Measurements from ENCODE around the gene SLC14A1. TPM values are rescaled to one million over a fixed set of nuclear protein-coding genes. Genes with fewer than 3 reads are reported as not detected.

Gene SLC14A1
- polyA plus RNA-seq, 1 donor from 2014 or later: not detected

GRCh38 chr18:45745817-45746461 is 22.0 kb downstream of the SLC14A1 start:
- no peaks in the 10 kb centered on the region for H3K27me3 ChIP-seq (ENCODE audit: insufficient read depth, low read depth, low read length)
- no peaks in the 10 kb centered on the region for H4K20me1 ChIP-seq (ENCODE audit: insufficient read depth)
- no peaks in the 10 kb centered on the region for H3K9me2 ChIP-seq (ENCODE audit: insufficient read depth, low read length)
- H3K9me3 ChIP-seq (ENCODE audit: low read length): no peaks in the 10 kb centered on the region
- H3K4me3 ChIP-seq (ENCODE audit: low read length): no peak overlapping the region
- TF ChIP-seq, protein P1, sequence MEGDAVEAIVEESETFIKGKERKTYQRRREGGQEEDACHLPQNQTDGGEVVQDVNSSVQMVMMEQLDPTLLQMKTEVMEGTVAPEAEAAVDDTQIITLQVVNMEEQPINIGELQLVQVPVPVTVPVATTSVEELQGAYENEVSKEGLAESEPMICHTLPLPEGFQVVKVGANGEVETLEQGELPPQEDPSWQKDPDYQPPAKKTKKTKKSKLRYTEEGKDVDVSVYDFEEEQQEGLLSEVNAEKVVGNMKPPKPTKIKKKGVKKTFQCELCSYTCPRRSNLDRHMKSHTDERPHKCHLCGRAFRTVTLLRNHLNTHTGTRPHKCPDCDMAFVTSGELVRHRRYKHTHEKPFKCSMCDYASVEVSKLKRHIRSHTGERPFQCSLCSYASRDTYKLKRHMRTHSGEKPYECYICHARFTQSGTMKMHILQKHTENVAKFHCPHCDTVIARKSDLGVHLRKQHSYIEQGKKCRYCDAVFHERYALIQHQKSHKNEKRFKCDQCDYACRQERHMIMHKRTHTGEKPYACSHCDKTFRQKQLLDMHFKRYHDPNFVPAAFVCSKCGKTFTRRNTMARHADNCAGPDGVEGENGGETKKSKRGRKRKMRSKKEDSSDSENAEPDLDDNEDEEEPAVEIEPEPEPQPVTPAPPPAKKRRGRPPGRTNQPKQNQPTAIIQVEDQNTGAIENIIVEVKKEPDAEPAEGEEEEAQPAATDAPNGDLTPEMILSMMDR (IDR thresholded peaks at IDR 0.05; ENCODE audit: poor library complexity, severe bottlenecking): no peak
- TF ChIP-seq EP300 (conservative IDR thresholded peaks at IDR 0.05; ENCODE audit: poor library complexity, severe bottlenecking) (no peak), TAF1 (IDR thresholded peaks at IDR 0.05; ENCODE audit: low read depth) (no peak), RAD21 (conservative IDR thresholded peaks at IDR 0.05) (no peak), POLR2AphosphoS5 (IDR thresholded peaks at IDR 0.05) (no peak), SMC3 (conservative IDR thresholded peaks at IDR 0.05; ENCODE audit: poor library complexity) (no peak), EZH2 (IDR thresholded peaks at IDR 0.05; ENCODE audit: borderline replicate concordance, insufficient read depth, low read length, poor library complexity, severe bottlenecking) (no peak), MXI1 (conservative IDR thresholded peaks at IDR 0.05; ENCODE audit: poor library complexity, severe bottlenecking) (no peak)
- TF ChIP-seq, protein P2, sequence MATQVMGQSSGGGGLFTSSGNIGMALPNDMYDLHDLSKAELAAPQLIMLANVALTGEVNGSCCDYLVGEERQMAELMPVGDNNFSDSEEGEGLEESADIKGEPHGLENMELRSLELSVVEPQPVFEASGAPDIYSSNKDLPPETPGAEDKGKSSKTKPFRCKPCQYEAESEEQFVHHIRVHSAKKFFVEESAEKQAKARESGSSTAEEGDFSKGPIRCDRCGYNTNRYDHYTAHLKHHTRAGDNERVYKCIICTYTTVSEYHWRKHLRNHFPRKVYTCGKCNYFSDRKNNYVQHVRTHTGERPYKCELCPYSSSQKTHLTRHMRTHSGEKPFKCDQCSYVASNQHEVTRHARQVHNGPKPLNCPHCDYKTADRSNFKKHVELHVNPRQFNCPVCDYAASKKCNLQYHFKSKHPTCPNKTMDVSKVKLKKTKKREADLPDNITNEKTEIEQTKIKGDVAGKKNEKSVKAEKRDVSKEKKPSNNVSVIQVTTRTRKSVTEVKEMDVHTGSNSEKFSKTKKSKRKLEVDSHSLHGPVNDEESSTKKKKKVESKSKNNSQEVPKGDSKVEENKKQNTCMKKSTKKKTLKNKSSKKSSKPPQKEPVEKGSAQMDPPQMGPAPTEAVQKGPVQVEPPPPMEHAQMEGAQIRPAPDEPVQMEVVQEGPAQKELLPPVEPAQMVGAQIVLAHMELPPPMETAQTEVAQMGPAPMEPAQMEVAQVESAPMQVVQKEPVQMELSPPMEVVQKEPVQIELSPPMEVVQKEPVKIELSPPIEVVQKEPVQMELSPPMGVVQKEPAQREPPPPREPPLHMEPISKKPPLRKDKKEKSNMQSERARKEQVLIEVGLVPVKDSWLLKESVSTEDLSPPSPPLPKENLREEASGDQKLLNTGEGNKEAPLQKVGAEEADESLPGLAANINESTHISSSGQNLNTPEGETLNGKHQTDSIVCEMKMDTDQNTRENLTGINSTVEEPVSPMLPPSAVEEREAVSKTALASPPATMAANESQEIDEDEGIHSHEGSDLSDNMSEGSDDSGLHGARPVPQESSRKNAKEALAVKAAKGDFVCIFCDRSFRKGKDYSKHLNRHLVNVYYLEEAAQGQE (IDR thresholded peaks at IDR 0.05; ENCODE audit: borderline replicate concordance): no peak
- H3F3A ChIP-seq (ENCODE audit: insufficient read depth, low read length, poor library complexity, severe bottlenecking): no peaks in the 10 kb centered on the region
- no peak overlapping the region for H3K9ac ChIP-seq (ENCODE audit: low read length)
- H2AFZ ChIP-seq (ENCODE audit: low read depth, low read length): no peak overlapping the region
- no peaks in the 10 kb centered on the region for H3K36me3 ChIP-seq (ENCODE audit: insufficient read depth, low read length)
- no peaks in the 10 kb centered on the region for H3K79me2 ChIP-seq (replicated peaks; ENCODE audit: insufficient read depth, low read length)
- no peak overlapping the region for H3K27ac ChIP-seq (ENCODE audit: low read length)
- H3K4me2 ChIP-seq (ENCODE audit: low read length): no peak overlapping the region

GRCh38 chr18:45748501-45748900 is 24.5 kb downstream of the SLC14A1 start:
- no peak overlapping the region for H2AFZ ChIP-seq (ENCODE audit: low read depth, low read length)
- H3F3A ChIP-seq (ENCODE audit: insufficient read depth, low read length, poor library complexity, severe bottlenecking): no peaks in the 10 kb centered on the region
- no peaks in the 10 kb centered on the region for H3K9me3 ChIP-seq (ENCODE audit: low read length)
- H3K79me2 ChIP-seq (replicated peaks; ENCODE audit: insufficient read depth, low read length): no peaks in the 10 kb centered on the region
- no peak overlapping the region for H3K9ac ChIP-seq (ENCODE audit: low read length)
- TF ChIP-seq TAF1 (IDR thresholded peaks at IDR 0.05; ENCODE audit: low read depth): no peak
- TF ChIP-seq, protein P1 (IDR thresholded peaks at IDR 0.05; ENCODE audit: poor library complexity, severe bottlenecking): no peak
- TF ChIP-seq, protein P2 (IDR thresholded peaks at IDR 0.05; ENCODE audit: borderline replicate concordance): no peak
- no peak for TF ChIP-seq POLR2AphosphoS5 (IDR thresholded peaks at IDR 0.05)
- TF ChIP-seq EZH2 (IDR thresholded peaks at IDR 0.05; ENCODE audit: borderline replicate concordance, insufficient read depth, low read length, poor library complexity, severe bottlenecking): no peak
- no peak for TF ChIP-seq MXI1 (conservative IDR thresholded peaks at IDR 0.05; ENCODE audit: poor library complexity, severe bottlenecking)
- TF ChIP-seq SMC3 (conservative IDR thresholded peaks at IDR 0.05; ENCODE audit: poor library complexity): no peak
- no peak for TF ChIP-seq RAD21 (conservative IDR thresholded peaks at IDR 0.05)
- no peak for TF ChIP-seq EP300 (conservative IDR thresholded peaks at IDR 0.05; ENCODE audit: poor library complexity, severe bottlenecking)
- no peaks in the 10 kb centered on the region for H4K20me1 ChIP-seq (ENCODE audit: insufficient read depth)
- no peak overlapping the region for H3K27ac ChIP-seq (ENCODE audit: low read length)
- H3K36me3 ChIP-seq (ENCODE audit: insufficient read depth, low read length): no peaks in the 10 kb centered on the region
- no peaks in the 10 kb centered on the region for H3K9me2 ChIP-seq (ENCODE audit: insufficient read depth, low read length)
- H3K4me2 ChIP-seq (ENCODE audit: low read length): no peak overlapping the region
- no peaks in the 10 kb centered on the region for H3K27me3 ChIP-seq (ENCODE audit: insufficient read depth, low read depth, low read length)
- H3K4me3 ChIP-seq (ENCODE audit: low read length): no peak overlapping the region

Measured in neural cell (in vitro differentiated cells).